Activated effector memory CD4-positive, alpha-beta T cell treated with anti-CD3 and anti-CD28 coated beads, Interleukin-2, amount 50 U/mL, for 16 hours (primary cell): Measurements from ENCODE around the gene ARHGAP33.
"Not testable (repeated sequence)": the region's sequence is repeated elsewhere in the genome, so short reads cannot be mapped to it uniquely, and the experiment has no call there.

Experiments used
- DNase-seq: peaks from one replicate; pipeline ENCODE4 v3.0.0-alpha.2; 2020

Gene ARHGAP33

GRCh38 chr19:35836096-35836495 is 60.7 kb downstream of the ARHGAP33 start:
- not testable (repeated sequence) for DNase-seq
